MM.1S (cell line): ENCODE measurements around the gene TBC1D7.

Experiments used
- DNase-seq: peaks from one replicate; pipeline ENCODE4 v3.0.0-alpha.2; 2015
- H2AFZ ChIP-seq: fragments of 300-600 bp; sonication (generic); 2 replicates; pipeline ENCODE4 v1.6.0; 2016; ENCODE audit warnings: antibody characterized with exemption, low read length
- H3F3A ChIP-seq: fragments of 300-600 bp; sonication (generic); 2 replicates; pipeline ENCODE4 v1.6.1; 2016; ENCODE audit warnings: mild to moderate bottlenecking, antibody characterized with exemption, low read length, moderate library complexity, mixed read lengths; ENCODE audit not compliant: insufficient read depth
- H3K27ac ChIP-seq: fragments of 300-600 bp; sonication (generic); 2 replicates; pipeline ENCODE4 v1.5.1; 2016; ENCODE audit warnings: mild to moderate bottlenecking, low read length
- H3K27me3 ChIP-seq: fragments of 300-600 bp; sonication (generic); replicated peaks from 2 replicates; pipeline ENCODE4 v1.6.0; 2016; ENCODE audit warnings: low read length; ENCODE audit not compliant: insufficient read depth
- H3K36me3 ChIP-seq: fragments of 300-600 bp; sonication (generic); replicated peaks from 2 replicates; pipeline ENCODE4 v1.6.1; 2016; ENCODE audit warnings: mild to moderate bottlenecking, low read length, mixed read lengths; ENCODE audit not compliant: insufficient read depth
- H3K4me1 ChIP-seq: fragments of 300-600 bp; sonication (generic); 2 replicates; pipeline ENCODE4 v1.6.1; 2016; ENCODE audit warnings: low read length, mixed read lengths
- H3K4me2 ChIP-seq: fragments of 300-600 bp; sonication (generic); 2 replicates; pipeline ENCODE4 v1.6.0; 2016; ENCODE audit warnings: low read depth, low read length
- H3K4me3 ChIP-seq: fragments of 300-600 bp; sonication (generic); 2 replicates; pipeline ENCODE4 v1.5.1; 2016; ENCODE audit warnings: low read length, mixed read lengths
- H3K79me2 ChIP-seq: fragments of 300-600 bp; sonication (generic); 2 replicates; pipeline ENCODE4 v1.6.1; 2016; ENCODE audit warnings: mixed run types, low read length, mixed read lengths
- H3K9ac ChIP-seq: fragments of 300-600 bp; sonication (generic); 2 replicates; pipeline ENCODE4 v1.6.1; 2016; ENCODE audit warnings: low read length, mixed read lengths
- H3K9me2 ChIP-seq: fragments of 300-600 bp; sonication (generic); replicated peaks from 2 replicates; pipeline ENCODE4 v1.6.1; 2016; ENCODE audit warnings: mild to moderate bottlenecking, low read length, mixed read lengths; ENCODE audit not compliant: insufficient read depth
- H3K9me3 ChIP-seq: fragments of 300-600 bp; sonication (generic); replicated peaks from 2 replicates; pipeline ENCODE4 v1.6.1; 2016; ENCODE audit warnings: mild to moderate bottlenecking, low read length, mixed read lengths; ENCODE audit not compliant: insufficient read depth
- H4K20me1 ChIP-seq: fragments of 300-600 bp; sonication (generic); 2 replicates; pipeline ENCODE4 v1.6.1; 2016; ENCODE audit warnings: mild to moderate bottlenecking, low read length, moderate library complexity, mixed read lengths; ENCODE audit not compliant: insufficient read depth
- EZH2 ChIP-seq: fragments of 300-600 bp; sonication (generic); optimal IDR thresholded peaks from 2 replicates; pipeline ENCODE3; 2017; ENCODE audit warnings: low read depth, mild to moderate bottlenecking, antibody characterized with exemption, low read length, mixed read lengths
- EZH2phosphoT487 ChIP-seq: fragments of 300-600 bp; sonication (generic); IDR thresholded peaks from 2 replicates; pipeline ENCODE4 v1.6.1; 2018; ENCODE audit warnings: antibody characterized with exemption, low read length
- TF ChIP-seq, protein P1 (sequence below): fragments of 300-600 bp; sonication (generic); IDR thresholded peaks from 2 replicates; pipeline ENCODE4 v1.5.1; 2016; ENCODE audit warnings: antibody characterized with exemption, low read length, mixed read lengths

TBC1D7 gene

GRCh38 chr6:13302751-13303667 lies 25.3 kb downstream of the TBC1D7 start:
- Histone ChIP-seq H3K9me3 (no peaks in the 10 kb centered on the region), H4K20me1 (no peaks in the 10 kb centered on the region), H3K9ac (peak overlapping the region; percentile 6; the same call in 1 of the 2 replicates), H3K4me2 (peak overlapping the region; percentile 87), H2AFZ (no peak overlapping the region), H3K27ac (peak overlapping the region; percentile 55; the same call in 1 of the 2 replicates), H3K36me3 (no peaks in the 10 kb centered on the region; the same call in 1 of the 2 replicates), H3K27me3 (no peaks in the 10 kb centered on the region), H3K4me3 (peak overlapping the region; percentile 48), H3F3A (peaks cover 16% of the 10 kb centered on the region), H3K9me2 (no peaks in the 10 kb centered on the region), H3K4me1 (peaks cover 30% of the 10 kb centered on the region), H3K79me2 (peaks cover 10% of the 10 kb centered on the region; the same call in 1 of the 2 replicates)
- DNase-seq: peak; percentile 12
- TF ChIP-seq, protein P1, sequence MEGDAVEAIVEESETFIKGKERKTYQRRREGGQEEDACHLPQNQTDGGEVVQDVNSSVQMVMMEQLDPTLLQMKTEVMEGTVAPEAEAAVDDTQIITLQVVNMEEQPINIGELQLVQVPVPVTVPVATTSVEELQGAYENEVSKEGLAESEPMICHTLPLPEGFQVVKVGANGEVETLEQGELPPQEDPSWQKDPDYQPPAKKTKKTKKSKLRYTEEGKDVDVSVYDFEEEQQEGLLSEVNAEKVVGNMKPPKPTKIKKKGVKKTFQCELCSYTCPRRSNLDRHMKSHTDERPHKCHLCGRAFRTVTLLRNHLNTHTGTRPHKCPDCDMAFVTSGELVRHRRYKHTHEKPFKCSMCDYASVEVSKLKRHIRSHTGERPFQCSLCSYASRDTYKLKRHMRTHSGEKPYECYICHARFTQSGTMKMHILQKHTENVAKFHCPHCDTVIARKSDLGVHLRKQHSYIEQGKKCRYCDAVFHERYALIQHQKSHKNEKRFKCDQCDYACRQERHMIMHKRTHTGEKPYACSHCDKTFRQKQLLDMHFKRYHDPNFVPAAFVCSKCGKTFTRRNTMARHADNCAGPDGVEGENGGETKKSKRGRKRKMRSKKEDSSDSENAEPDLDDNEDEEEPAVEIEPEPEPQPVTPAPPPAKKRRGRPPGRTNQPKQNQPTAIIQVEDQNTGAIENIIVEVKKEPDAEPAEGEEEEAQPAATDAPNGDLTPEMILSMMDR: no peak
- no peak for TF ChIP-seq EZH2
- TF ChIP-seq EZH2phosphoT487: no peak

DNA sequence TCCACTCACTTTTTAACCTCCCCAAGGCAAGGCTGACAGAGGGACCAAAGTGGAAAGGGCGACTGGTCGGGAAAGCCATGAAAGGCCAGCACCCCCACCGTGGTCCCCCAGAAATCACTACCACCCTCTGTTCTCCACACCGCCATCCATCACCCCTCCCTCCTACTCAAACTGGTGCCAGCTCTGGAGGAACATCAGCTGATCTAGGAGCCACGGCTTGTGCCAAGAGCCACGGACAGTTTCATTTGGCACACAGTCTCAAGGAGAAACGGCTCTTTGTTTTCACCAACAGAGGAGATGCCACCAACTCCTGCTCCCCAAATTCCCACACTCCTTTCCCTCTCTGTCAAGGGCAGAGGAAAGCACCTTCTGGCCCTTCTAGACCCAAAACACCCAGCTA lies 26.0 kb downstream of the TBC1D7 start:
- Histone ChIP-seq H3K4me2 (no peak overlapping the region; the same call in 1 of the 2 replicates), H3K9ac (no peak overlapping the region), H3K36me3 (no peaks in the 10 kb centered on the region; the same call in 1 of the 2 replicates)

DNA sequence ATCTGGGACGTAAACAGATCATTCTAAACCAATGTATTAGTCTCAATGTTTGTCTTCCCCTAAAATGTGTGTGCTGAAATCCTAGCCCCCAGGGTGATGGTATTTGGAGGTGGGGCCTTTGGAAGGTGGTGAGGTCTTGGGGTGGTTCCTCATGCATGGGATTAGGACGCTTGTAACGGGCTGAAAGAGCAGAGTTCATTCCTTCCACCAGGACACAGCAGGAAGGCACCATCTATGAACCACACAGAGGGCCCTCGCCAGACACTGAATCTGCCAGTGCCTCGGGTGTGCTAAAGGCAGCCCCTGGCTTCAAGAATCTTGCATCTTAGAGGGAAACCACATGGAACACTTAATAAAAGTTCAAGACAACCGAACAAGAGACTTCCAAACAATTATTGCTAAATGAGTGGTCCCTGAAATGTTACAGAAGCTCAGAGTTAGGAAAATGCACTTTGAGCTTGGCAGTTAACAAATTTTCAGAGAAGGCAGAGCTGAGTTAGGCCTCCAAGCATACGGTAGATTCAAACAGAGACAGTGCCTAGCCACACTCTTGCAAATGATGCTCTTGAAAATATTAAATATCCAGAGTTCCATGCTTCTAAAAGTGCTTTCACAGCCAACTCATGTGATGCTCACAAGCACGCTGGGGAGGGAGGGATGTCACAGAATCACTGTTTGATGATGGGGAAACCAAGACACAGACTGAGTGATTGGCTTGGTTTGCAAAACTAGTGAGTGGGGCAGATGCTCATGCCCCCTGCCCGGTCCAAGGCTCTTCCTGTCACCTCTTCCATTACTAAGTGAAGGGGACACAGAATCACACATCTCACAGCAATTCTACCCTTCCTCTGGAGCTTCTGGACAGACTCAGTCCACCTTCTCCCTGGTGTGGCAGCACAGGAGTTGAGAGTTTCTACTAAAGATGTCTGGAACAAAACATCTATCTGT lies 27.4 kb downstream of the TBC1D7 start:
- no peaks in the 10 kb centered on the region for H3K36me3 ChIP-seq

More for the DNA sequence above, 26.0 kb downstream of the TBC1D7 start:
- Histone ChIP-seq H3K27me3 (no peaks in the 10 kb centered on the region), H2AFZ (no peak overlapping the region), H3K9me2 (no peaks in the 10 kb centered on the region), H3K9me3 (no peaks in the 10 kb centered on the region), H3K79me2 (peaks cover 10% of the 10 kb centered on the region; the same call in 1 of the 2 replicates), H3F3A (peaks cover 16% of the 10 kb centered on the region), H4K20me1 (no peaks in the 10 kb centered on the region), H3K27ac (no peak overlapping the region), H3K4me3 (no peak overlapping the region), H3K4me1 (peaks cover 30% of the 10 kb centered on the region)
- no peak for TF ChIP-seq EZH2phosphoT487
- TF ChIP-seq EZH2: no peak
- TF ChIP-seq, protein P1: no peak
- no peak for DNase-seq

More for the DNA sequence above, 27.4 kb downstream of the TBC1D7 start:
- H3K9me2 ChIP-seq: no peaks in the 10 kb centered on the region
- no peak overlapping the region for H3K4me2 ChIP-seq
- no peak overlapping the region for H3K4me3 ChIP-seq
- peaks cover 30% of the 10 kb centered on the region for H3K4me1 ChIP-seq
- no peak overlapping the region for H2AFZ ChIP-seq
- H3F3A ChIP-seq: peaks cover 16% of the 10 kb centered on the region
- H3K9ac ChIP-seq: no peak overlapping the region
- no peak overlapping the region for H3K27ac ChIP-seq
- no peak for DNase-seq
- no peaks in the 10 kb centered on the region for H3K9me3 ChIP-seq
- H4K20me1 ChIP-seq: no peaks in the 10 kb centered on the region
- H3K27me3 ChIP-seq: no peaks in the 10 kb centered on the region
- peaks cover 10% of the 10 kb centered on the region; the same call in 1 of the 2 replicates for H3K79me2 ChIP-seq
- TF ChIP-seq EZH2 (no peak), EZH2phosphoT487 (no peak)
- TF ChIP-seq, protein P1: no peak
